Loucy (cell line): Measurements from ENCODE around the gene PTRHD1.
"Not testable (repeated sequence)": the region's sequence is repeated elsewhere in the genome, so short reads cannot be mapped to it uniquely, and the experiment has no call there.

ENCODE experiments used
- H2AFZ ChIP-seq: fragments of 200-600 bp; sonication (generic); 2 replicates; pipeline ENCODE4 v1.6.0; 2016; ENCODE audit warnings: antibody characterized with exemption, mild to moderate bottlenecking, low read length, moderate library complexity
- H3F3A ChIP-seq: fragments of 200-600 bp; 2 replicates; pipeline ENCODE4 v1.6.0; 2016; ENCODE audit warnings: antibody characterized with exemption, low read depth, mild to moderate bottlenecking
- H3K27me3 ChIP-seq: fragments of 200-600 bp; sonication (generic); 2 replicates; pipeline ENCODE4 v1.6.1; 2014; ENCODE audit warnings: low read length, mild to moderate bottlenecking; ENCODE audit not compliant: insufficient read depth, poor library complexity, severe bottlenecking
- H3K36me3 ChIP-seq: fragments of 200-600 bp; sonication (generic); 2 replicates; pipeline ENCODE4 v1.6.1; 2016; ENCODE audit warnings: low read length; ENCODE audit not compliant: insufficient read depth
- H3K4me1 ChIP-seq: fragments of 200-600 bp; sonication (generic); 2 replicates; pipeline ENCODE4 v1.5.1; 2014; ENCODE audit warnings: low read length, mild to moderate bottlenecking; ENCODE audit not compliant: insufficient read depth, poor library complexity, severe bottlenecking
- H3K4me2 ChIP-seq: fragments of 200-600 bp; sonication (generic); 2 replicates; pipeline ENCODE4 v1.6.0; 2014; ENCODE audit warnings: antibody characterized with exemption, low read length, low read depth, mild to moderate bottlenecking; ENCODE audit not compliant: poor library complexity, severe bottlenecking
- H3K4me3 ChIP-seq: fragments of 200-600 bp; sonication (generic); 2 replicates; pipeline ENCODE4 v1.5.1; 2014; ENCODE audit warnings: low read length, mild to moderate bottlenecking, mixed read lengths; ENCODE audit not compliant: poor library complexity, severe bottlenecking
- H3K79me2 ChIP-seq: fragments of 200-600 bp; sonication (generic); 2 replicates; pipeline ENCODE4 v1.6.1; 2014; ENCODE audit warnings: low read length; ENCODE audit not compliant: insufficient read depth
- H3K9ac ChIP-seq: fragments of 200-600 bp; sonication (generic); 2 replicates; pipeline ENCODE4 v1.6.0; 2014; ENCODE audit warnings: mild to moderate bottlenecking, low read depth, low read length, moderate library complexity; ENCODE audit not compliant: poor library complexity, severe bottlenecking
- H3K9me2 ChIP-seq: fragments of 200-600 bp; sonication (generic); replicated peaks from 2 replicates; pipeline ENCODE4 v1.6.1; 2016; ENCODE audit warnings: low read depth, low read length, mixed read lengths
- H3K9me3 ChIP-seq: fragments of 200-600 bp; sonication (generic); 2 replicates; pipeline ENCODE4 v1.6.1; 2014; ENCODE audit warnings: mild to moderate bottlenecking, antibody characterized with exemption, low read length, low read depth; ENCODE audit not compliant: insufficient read depth
- H4K20me1 ChIP-seq: fragments of 200-600 bp; sonication (generic); 2 replicates; pipeline ENCODE4 v1.6.0; 2014; ENCODE audit warnings: antibody characterized with exemption, low read length, mild to moderate bottlenecking; ENCODE audit not compliant: insufficient read depth, poor library complexity, severe bottlenecking
- CTCF ChIP-seq: fragments of 200-600 bp; sonication (generic); conservative IDR thresholded peaks from 2 replicates; pipeline ENCODE4 v1.5.1; 2014; ENCODE audit warnings: mild to moderate bottlenecking, antibody characterized with exemption, low read length
- EZH2phosphoT487 ChIP-seq: fragments of 200-600 bp; IDR thresholded peaks from 2 replicates; pipeline ENCODE4 v1.6.1; 2018; ENCODE audit warnings: antibody characterized with exemption, mild to moderate bottlenecking, moderate library complexity, borderline replicate concordance

The PTRHD1 gene

GRCh38 chr2:24809316-24810007, 16.3 kb upstream of the PTRHD1 start:
- Histone ChIP-seq H3K4me2 (no peak overlapping the region), H3K4me1 (no peaks in the 10 kb centered on the region), H2AFZ (no peak overlapping the region), H3K9me3 (no peaks in the 10 kb centered on the region), H3K27me3 (no peaks in the 10 kb centered on the region), H3K9ac (no peak overlapping the region), H4K20me1 (peaks cover 15% of the 10 kb centered on the region), H3K79me2 (peaks cover 83% of the 10 kb centered on the region), H3K36me3 (peaks cover 35% of the 10 kb centered on the region; the same call in 1 of the 2 replicates), H3K4me3 (no peak overlapping the region), H3K9me2 (no peaks in the 10 kb centered on the region), H3F3A (no peaks in the 10 kb centered on the region; the same call in 1 of the 2 replicates)
- TF ChIP-seq EZH2phosphoT487 (no peak), CTCF (no peak)

- Histone ChIP-seq H3K9ac (no peak overlapping the region), H3K36me3 (peaks cover 19% of the 10 kb centered on the region; the same call in 1 of the 2 replicates), H3K9me3 (no peaks in the 10 kb centered on the region), H2AFZ (no peak overlapping the region), H3K27me3 (no peaks in the 10 kb centered on the region), H3K9me2 (no peaks in the 10 kb centered on the region), H3F3A (no peaks in the 10 kb centered on the region; the same call in 1 of the 2 replicates), H3K79me2 (peaks cover 57% of the 10 kb centered on the region), H3K4me1 (no peaks in the 10 kb centered on the region), H3K4me2 (no peak overlapping the region), H4K20me1 (peaks cover 15% of the 10 kb centered on the region), H3K4me3 (no peak overlapping the region)
- TF ChIP-seq EZH2phosphoT487, result no peak
- no peak for TF ChIP-seq CTCF
Measured at GRCh38 chr2:24806661-24807036, 13.5 kb upstream of the PTRHD1 start.

- H3K9me2 ChIP-seq, H2AFZ ChIP-seq, H3K4me3 ChIP-seq, H3F3A ChIP-seq, H3K9me3 ChIP-seq, H3K9ac ChIP-seq, H3K27me3 ChIP-seq, H3K4me1 ChIP-seq, H3K4me2 ChIP-seq: not testable (repeated sequence)
- H3K36me3 ChIP-seq, result peaks cover 19% of the 10 kb centered on the region; the same call in 1 of the 2 replicates
- H3K79me2 ChIP-seq, result peaks cover 57% of the 10 kb centered on the region
- peaks cover 15% of the 10 kb centered on the region for H4K20me1 ChIP-seq
Measured at GRCh38 chr2:24805811-24806660, 12.8 kb upstream of the PTRHD1 start.

GRCh38 chr2:24800487-24800886, 7.3 kb upstream of the PTRHD1 start:
- H3K27me3 ChIP-seq, H3K9ac ChIP-seq, H3K9me3 ChIP-seq, H3K4me2 ChIP-seq, H3F3A ChIP-seq, H3K9me2 ChIP-seq, H2AFZ ChIP-seq, H3K4me3 ChIP-seq: not testable (repeated sequence)
- Histone ChIP-seq H3K4me1 (peaks cover 28% of the 10 kb centered on the region), H3K79me2 (peaks cover 50% of the 10 kb centered on the region), H4K20me1 (peaks cover 11% of the 10 kb centered on the region), H3K36me3 (peaks cover 11% of the 10 kb centered on the region; the same call in 1 of the 2 replicates)
